ENCODE data around the gene MTHFD1L.

DNA sequence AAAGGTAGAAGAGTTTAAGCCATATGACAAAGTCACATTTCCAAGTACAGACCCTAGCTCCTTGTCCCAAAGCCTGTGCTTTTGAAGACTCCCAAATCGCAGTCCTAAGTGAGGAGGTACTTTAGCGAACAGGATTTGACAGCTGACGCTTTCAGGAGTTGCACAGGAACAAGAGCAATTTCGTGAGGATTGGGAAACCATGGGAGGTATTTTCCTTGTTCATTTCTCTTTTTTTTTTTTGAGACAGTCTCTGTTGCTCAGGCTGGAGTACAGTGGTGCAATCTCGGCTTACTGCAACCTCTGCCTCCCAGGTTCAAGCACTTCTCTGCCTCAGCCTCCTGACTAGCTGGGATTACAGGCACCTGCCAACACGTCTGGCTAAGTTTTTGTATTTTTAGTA is 150.6 kb downstream of the MTHFD1L start:
- TF ChIP-seq, protein P1, sequence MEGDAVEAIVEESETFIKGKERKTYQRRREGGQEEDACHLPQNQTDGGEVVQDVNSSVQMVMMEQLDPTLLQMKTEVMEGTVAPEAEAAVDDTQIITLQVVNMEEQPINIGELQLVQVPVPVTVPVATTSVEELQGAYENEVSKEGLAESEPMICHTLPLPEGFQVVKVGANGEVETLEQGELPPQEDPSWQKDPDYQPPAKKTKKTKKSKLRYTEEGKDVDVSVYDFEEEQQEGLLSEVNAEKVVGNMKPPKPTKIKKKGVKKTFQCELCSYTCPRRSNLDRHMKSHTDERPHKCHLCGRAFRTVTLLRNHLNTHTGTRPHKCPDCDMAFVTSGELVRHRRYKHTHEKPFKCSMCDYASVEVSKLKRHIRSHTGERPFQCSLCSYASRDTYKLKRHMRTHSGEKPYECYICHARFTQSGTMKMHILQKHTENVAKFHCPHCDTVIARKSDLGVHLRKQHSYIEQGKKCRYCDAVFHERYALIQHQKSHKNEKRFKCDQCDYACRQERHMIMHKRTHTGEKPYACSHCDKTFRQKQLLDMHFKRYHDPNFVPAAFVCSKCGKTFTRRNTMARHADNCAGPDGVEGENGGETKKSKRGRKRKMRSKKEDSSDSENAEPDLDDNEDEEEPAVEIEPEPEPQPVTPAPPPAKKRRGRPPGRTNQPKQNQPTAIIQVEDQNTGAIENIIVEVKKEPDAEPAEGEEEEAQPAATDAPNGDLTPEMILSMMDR (IDR thresholded peaks at IDR 0.05): no peak
- TF ChIP-seq POLR2A (IDR thresholded peaks at IDR 0.05): no peak

Measured in Peyer's patch (tissue), 4 donors.